Endothelial cell (in vitro differentiated cells): Measurements from ENCODE around the gene CHCHD10. TPM values are rescaled to one million over a fixed set of nuclear protein-coding genes. Genes with fewer than 3 reads are reported as not detected.
A peak's percentile ranks its signal among the peaks of the same experiment; 100 is the strongest.

ENCODE experiments used
- DNase-seq: peaks from one replicate; pipeline ENCODE4 v3.0.0; 2021; ENCODE audit warnings: low spot score
- H3K27ac Mint-ChIP-seq: one replicate; pipeline ENCODE4 v1.8.0; 2021; ENCODE audit warnings: mixed read lengths, inconsistent platforms; ENCODE audit not compliant: unreplicated experiment
- H3K27me3 Mint-ChIP-seq: one replicate; pipeline ENCODE4 v1.8.0; 2021; ENCODE audit warnings: mild to moderate bottlenecking, moderate library complexity, mixed read lengths, inconsistent platforms; ENCODE audit not compliant: unreplicated experiment
- H3K36me3 Mint-ChIP-seq: one replicate; pipeline ENCODE4 v1.8.0; 2021; ENCODE audit warnings: mild to moderate bottlenecking, low read depth, mixed read lengths, inconsistent platforms; ENCODE audit not compliant: unreplicated experiment
- H3K4me1 Mint-ChIP-seq: one replicate; pipeline ENCODE4 v1.8.0; 2021; ENCODE audit warnings: mild to moderate bottlenecking, mixed read lengths, inconsistent platforms; ENCODE audit not compliant: unreplicated experiment
- H3K4me3 Mint-ChIP-seq: one replicate; pipeline ENCODE4 v1.8.0; 2021; ENCODE audit warnings: mild to moderate bottlenecking, mixed read lengths, inconsistent platforms; ENCODE audit not compliant: unreplicated experiment
- H3K9me3 Mint-ChIP-seq: one replicate; pipeline ENCODE4 v1.8.0; 2021; ENCODE audit warnings: mixed read lengths, inconsistent platforms; ENCODE audit not compliant: unreplicated experiment
- total RNA-seq: library from RNA; stranded (reverse); fragmentation: NEBNext Ultra II Directional; extraction: Animal tissue kit (Norgen Biotek cat#: 25700); gene quantifications from one replicate; pipeline ENCODE4 v1.2.1, GENCODE V29; 2021; ENCODE audit not compliant: unreplicated experiment
- TF ChIP-seq, protein P1 (sequence below): fragments of 200-600 bp; sonication (generic); IDR thresholded peaks from one replicate; pipeline ENCODE4 v1.5.0; 2021; ENCODE audit warnings: antibody characterized with exemption; ENCODE audit not compliant: unreplicated experiment

Gene CHCHD10
- total RNA-seq, 1 donor from 2014 or later: 55.8 TPM

DNA sequence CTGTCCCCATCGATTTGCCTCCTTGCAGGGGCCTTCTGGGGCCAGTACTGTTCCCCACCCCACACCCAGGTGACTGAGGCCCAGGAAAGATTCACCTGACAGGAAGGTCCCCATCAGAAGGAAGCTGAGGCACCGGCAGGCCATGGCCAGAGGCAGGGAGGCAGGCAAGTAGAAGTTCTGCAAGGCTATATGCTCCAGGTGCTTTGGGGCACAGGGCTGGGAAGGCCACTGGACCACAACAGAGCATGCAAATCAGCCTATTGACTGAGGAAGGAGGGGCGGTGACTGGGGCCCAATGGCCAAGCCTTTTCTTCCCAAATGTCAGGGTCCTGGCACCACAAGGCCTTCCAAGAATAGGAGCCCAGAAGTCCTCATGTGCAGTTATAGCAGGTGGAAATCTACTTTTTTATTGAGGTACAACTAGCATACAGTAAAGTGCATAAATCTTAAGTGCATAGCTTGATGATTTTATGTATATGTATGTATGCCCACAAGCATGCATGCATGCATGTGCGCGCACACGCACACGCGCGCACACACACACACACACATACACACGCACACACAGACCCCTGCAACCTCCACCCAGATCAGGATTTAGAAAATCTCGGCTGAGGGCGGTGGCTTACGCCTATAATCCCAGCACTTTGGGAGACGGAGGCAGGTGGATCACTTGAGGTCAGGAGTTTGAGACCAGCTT, 13.4 kb downstream of the CHCHD10 start, which contains the start of gene VPREB3:
VPREB3 (minus strand) TSS at position 206 of the 700 bp plus-strand sequence; CDS start at position 144, 62 bp downstream.
- Mint-ChIP-seq H3K4me3 (no peak within 1 kb of the TSS), H3K4me1 (peaks cover 11% of the 10 kb centered on the region), H3K9me3 (no peaks in the 10 kb centered on the region), H3K36me3 (no peaks in the 10 kb centered on the region), H3K27me3 (peaks cover 7% of the 10 kb centered on the region), H3K27ac (no peak within 1 kb of the TSS)
- DNase-seq: no peak
- TF ChIP-seq, protein P1, sequence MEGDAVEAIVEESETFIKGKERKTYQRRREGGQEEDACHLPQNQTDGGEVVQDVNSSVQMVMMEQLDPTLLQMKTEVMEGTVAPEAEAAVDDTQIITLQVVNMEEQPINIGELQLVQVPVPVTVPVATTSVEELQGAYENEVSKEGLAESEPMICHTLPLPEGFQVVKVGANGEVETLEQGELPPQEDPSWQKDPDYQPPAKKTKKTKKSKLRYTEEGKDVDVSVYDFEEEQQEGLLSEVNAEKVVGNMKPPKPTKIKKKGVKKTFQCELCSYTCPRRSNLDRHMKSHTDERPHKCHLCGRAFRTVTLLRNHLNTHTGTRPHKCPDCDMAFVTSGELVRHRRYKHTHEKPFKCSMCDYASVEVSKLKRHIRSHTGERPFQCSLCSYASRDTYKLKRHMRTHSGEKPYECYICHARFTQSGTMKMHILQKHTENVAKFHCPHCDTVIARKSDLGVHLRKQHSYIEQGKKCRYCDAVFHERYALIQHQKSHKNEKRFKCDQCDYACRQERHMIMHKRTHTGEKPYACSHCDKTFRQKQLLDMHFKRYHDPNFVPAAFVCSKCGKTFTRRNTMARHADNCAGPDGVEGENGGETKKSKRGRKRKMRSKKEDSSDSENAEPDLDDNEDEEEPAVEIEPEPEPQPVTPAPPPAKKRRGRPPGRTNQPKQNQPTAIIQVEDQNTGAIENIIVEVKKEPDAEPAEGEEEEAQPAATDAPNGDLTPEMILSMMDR: no peak

DNA sequence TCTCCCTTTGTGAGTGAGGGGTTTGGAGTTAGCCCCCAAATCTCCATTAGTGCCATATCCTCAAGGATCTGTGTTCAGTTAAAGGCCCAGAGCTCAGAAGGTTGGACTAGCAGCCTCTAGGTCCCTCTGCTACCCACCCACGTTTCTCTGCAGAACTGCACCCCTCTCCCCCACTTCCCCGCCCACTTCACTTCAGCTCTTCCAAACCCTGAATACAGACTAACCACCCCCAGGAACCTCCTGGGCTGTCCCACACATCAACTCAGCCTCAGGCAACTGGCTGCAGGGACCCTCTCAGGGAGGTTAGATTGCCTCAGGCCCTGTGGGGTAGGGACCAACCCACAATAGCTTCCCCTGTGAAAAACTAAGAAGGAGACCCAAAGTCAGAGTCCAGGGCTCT, 14.4 kb downstream of the CHCHD10 start:
- no peaks in the 10 kb centered on the region for H3K9me3 Mint-ChIP-seq
- no peak overlapping the region for H3K27ac Mint-ChIP-seq
- DNase-seq: no peak
- peaks cover 11% of the 10 kb centered on the region for H3K4me1 Mint-ChIP-seq
- H3K36me3 Mint-ChIP-seq: no peaks in the 10 kb centered on the region
- peaks cover 7% of the 10 kb centered on the region for H3K27me3 Mint-ChIP-seq
- H3K4me3 Mint-ChIP-seq: no peak overlapping the region
- TF ChIP-seq, protein P1: no peak

DNA sequence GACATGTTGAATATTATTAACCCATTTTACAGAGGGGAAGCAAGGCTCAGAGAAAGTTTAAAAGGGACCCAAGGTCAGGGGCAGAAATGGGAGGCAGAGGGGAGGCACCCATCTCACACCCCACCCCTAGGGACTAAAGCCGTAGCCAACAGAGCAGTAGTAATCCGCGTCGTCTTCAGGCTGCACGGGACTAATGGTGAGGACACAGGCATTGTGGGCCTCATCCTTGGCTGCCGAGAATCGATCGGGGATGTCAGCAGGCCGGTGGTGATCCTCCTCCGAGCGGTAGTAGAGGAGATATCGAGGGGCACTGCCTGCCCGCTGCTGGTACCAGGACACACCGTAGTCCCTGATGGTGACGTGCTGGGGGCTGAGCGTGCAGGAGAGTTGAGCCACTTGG, 15.0 kb downstream of the CHCHD10 start:
- no peak overlapping the region for H3K4me3 Mint-ChIP-seq
- H3K4me1 Mint-ChIP-seq: peaks cover 11% of the 10 kb centered on the region
- no peak overlapping the region for H3K27ac Mint-ChIP-seq
- no peaks in the 10 kb centered on the region for H3K9me3 Mint-ChIP-seq
- TF ChIP-seq, protein P1: no peak
- peaks cover 7% of the 10 kb centered on the region for H3K27me3 Mint-ChIP-seq
- no peak for DNase-seq
- H3K36me3 Mint-ChIP-seq: no peaks in the 10 kb centered on the region

DNA sequence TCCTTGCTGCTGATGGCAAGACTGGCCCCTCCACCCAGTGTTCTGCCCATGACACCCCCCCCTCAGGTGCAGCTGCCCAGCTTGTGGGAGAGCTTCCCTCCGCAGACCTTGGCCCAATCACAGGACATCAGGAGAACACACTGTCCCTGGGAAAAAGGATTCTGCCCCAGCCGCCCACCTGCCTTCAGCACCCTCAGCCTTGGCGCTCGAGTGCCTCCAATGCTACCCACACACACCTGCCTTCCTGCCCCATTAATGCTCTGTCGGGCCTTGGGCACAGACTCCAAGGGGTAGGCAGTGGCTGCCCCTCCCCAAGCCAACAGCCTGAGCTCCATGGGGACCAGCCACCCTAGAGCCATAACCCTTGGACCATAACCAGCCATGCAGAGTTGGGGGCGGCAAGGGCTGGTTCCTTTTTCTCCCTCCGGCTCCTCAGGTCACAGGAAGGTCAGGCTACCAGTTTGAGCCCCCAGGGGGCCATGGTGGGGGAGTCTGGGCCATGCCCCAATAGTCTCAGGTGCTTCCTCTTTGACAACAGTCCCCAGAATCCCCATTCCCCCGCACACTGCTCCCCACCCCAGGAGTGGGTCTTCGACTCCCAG, 15.6 kb downstream of the CHCHD10 start:
- no peaks in the 10 kb centered on the region for H3K9me3 Mint-ChIP-seq
- TF ChIP-seq, protein P1: no peak
- peaks cover 7% of the 10 kb centered on the region for H3K27me3 Mint-ChIP-seq
- peak overlapping the region; percentile 83 for H3K4me3 Mint-ChIP-seq
- no peak overlapping the region for H3K27ac Mint-ChIP-seq
- no peak for DNase-seq
- no peaks in the 10 kb centered on the region for H3K36me3 Mint-ChIP-seq
- peaks cover 11% of the 10 kb centered on the region for H3K4me1 Mint-ChIP-seq

DNA sequence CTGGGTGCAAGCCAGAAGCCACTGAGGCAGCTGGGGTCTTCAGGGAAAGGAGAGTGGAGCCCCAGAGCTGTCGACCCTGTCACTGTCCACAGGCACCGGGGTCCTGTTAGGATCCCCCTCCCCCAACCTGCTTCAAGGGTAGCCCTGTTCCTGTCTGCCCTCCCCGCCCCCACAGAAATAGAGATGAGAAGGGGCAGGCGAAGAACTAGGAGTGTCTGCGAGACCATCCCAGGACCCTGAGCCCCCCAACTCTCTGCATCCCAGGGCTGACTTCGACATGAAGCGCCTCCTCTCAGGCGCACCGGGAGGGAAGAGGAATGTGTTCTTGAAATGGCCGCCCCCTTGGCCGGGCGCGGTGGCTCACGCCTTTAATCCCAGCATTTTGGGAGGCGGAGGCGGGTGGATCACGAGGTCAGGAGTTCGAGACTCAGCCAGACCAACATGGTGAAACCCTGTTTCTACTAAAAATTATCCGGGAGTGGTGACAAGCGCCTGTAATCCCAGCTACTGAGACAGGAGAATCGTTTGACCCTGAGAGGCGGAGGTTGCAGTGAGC, 16.3 kb downstream of the CHCHD10 start:
- H3K9me3 Mint-ChIP-seq: no peaks in the 10 kb centered on the region
- H3K27ac Mint-ChIP-seq: no peak overlapping the region
- H3K4me1 Mint-ChIP-seq: peaks cover 11% of the 10 kb centered on the region
- peaks cover 4% of the 10 kb centered on the region for H3K27me3 Mint-ChIP-seq
- no peak for DNase-seq
- TF ChIP-seq, protein P1: no peak
- H3K4me3 Mint-ChIP-seq: peak overlapping the region; percentile 85
- H3K36me3 Mint-ChIP-seq: peaks cover 3% of the 10 kb centered on the region
